NCI-H2081 treated with DMSO at 0.1 percent for 48 hours (cell line): ENCODE data around the gene TULP4.
"Not testable (repeated sequence)": the region's sequence is repeated elsewhere in the genome, so short reads cannot be mapped to it uniquely, and the experiment has no call there.

ENCODE experiments used
- DNase-seq: peaks from one replicate; lab custom pipeline; 2025; lab: John Stamatoyannopoulos, UW

The TULP4 gene

GRCh38 chr6:158470023-158470422 lies 157.8 kb downstream of the TULP4 start:
- DNase-seq = not testable (repeated sequence)

- no peak for DNase-seq
Observed at GRCh38 chr6:158471339-158471738, 159.1 kb downstream of the TULP4 start.

- DNase-seq = no peak
Observed at GRCh38 chr6:158472447-158472846, 160.2 kb downstream of the TULP4 start.

GRCh38 chr6:158474961-158475343 lies 162.7 kb downstream of the TULP4 start:
- DNase-seq = peak; percentile 39

DNA sequence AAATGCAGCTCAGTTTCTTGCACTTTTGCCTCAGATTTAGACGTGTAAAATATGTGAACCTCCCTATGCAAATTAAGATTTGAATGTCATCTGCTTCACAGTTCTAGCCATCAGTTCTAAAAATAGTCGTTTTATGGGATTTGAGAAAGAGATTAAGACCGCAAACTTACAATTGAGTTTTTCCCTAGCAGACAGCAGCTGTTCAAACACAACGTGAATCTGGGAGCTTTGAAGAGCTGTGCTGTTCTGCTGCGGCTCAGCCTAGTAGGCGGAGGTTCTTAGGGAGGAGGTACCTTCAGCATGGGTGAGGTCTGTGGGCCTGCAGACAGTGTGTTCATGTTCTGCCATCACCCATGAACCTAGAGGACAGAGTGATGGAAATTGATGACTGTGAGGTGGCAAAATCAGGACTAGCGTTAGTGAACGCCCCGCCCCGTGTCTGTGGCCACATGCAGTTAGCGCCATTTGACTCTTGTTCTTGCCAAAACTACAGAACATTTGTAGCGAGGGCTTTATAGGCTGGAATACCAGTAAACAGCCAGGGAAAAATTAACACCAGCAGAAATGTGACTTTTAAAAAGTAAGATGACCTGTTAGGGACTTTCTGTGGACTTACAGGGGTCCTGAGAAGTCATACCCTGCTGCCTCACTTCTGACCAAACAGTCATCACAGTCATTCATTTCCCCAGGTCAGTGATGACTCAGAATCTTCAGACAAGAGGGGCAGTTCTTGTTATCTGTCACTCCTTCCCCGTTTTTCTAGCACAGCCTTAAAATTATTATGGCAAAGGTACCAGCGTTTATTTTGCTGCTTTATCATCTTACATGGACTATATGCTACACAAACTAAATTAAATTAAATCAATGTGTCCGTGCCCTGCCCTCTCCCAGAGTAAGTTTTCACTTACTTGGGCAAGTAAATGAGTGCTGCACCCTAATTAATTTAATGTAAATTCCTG lies 163.4 kb downstream of the TULP4 start:
- peak; percentile 77 for DNase-seq

- DNase-seq = peak; percentile 44
Observed at GRCh38 chr6:158476389-158476788, 164.1 kb downstream of the TULP4 start.

GRCh38 chr6:158477722-158478121 lies 165.5 kb downstream of the TULP4 start:
- not testable (repeated sequence) for DNase-seq

DNA sequence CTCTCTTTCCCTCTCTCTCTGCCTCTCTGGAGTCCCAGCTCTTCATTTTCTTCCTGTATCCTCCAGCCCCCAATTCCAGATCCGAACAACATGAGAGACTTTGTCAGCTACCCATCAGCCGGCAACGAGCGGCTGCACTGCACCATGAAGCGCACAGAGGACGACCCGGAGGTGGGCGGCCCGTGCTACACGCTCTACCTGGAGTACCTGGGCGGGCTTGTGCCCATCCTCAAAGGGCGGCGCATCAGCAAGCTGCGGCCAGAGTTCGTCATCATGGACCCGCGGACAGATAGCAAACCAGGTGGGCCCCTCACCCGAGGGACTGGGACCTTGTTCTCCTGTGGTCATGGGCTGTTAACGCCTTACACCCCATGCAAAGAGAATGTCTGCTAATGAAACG lies 168.7 kb downstream of the TULP4 start:
- no peak for DNase-seq

GRCh38 chr6:158481690-158482473 lies 169.6 kb downstream of the TULP4 start:
- DNase-seq = no peak

- DNase-seq = no peak
Observed at GRCh38 chr6:158485431-158485830, 173.2 kb downstream of the TULP4 start.

DNA sequence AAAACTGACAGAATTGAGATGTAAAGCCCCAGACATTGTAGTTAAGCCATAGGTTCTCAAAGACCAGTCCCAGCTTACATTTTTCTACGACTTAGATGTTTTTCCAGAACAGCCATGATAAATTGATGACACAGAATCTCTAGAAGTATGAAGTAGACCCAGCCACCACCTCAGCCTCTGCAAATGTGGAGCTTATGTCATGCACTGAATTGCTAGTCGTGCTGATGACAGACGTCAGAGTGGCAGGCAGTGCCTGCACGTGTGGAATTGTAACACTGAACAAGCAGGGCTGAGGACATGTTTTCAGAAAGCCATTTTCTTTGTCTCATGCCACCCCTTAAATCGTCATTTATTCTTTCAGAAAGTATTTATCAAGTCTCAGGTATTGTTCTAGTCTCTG lies 175.2 kb downstream of the TULP4 start:
- DNase-seq = no peak

- no peak for DNase-seq
Observed at GRCh38 chr6:158488065-158488464, 175.8 kb downstream of the TULP4 start.

GRCh38 chr6:158489441-158489840 lies 177.2 kb downstream of the TULP4 start:
- DNase-seq = no peak

DNA sequence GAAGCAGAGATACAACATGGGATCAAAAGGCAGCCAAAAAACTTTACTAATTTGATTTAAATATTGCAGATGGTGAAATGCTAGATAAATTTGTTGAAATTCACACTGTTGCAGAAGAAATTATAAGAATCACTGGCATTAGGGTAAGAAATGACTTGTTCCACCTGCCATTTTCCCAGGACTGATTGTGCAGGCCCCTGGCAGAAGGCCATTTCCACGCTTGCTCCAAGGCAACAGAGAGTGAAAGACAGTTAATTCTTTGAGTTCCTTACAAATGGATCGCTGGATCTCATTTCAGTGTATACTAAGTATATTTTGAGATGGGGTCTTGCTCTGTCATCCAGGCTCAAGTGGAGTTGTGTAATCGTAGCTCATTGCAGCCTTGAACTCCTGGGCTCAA lies 180.6 kb downstream of the TULP4 start:
- no peak for DNase-seq

- no peak for DNase-seq
Observed at GRCh38 chr6:158496700-158497099, 184.4 kb downstream of the TULP4 start.

- DNase-seq = no peak
Observed at GRCh38 chr6:158497620-158498019, 185.4 kb downstream of the TULP4 start.

DNA sequence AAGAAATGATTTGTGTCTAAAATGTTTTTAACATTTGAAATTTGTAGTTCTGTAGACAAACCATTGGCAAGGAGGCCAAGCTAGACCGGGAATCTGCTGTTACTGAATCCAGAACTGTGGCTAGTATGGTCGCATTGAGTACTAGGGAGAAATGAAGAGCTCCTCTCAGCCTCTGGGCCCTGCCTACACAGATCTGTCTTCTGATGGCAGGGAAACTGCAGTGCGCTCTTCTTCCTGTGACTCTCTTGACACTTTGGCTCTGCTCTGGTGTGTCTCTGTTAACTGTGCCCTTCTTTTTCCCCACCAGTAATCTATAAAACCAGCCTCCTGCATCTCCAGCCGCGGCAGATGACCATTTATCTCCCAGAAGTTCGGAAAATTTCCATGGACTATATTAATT lies 186.1 kb downstream of the TULP4 start:
- DNase-seq = no peak

- no peak for DNase-seq
Observed at GRCh38 chr6:158499601-158500000, 187.3 kb downstream of the TULP4 start.

DNA sequence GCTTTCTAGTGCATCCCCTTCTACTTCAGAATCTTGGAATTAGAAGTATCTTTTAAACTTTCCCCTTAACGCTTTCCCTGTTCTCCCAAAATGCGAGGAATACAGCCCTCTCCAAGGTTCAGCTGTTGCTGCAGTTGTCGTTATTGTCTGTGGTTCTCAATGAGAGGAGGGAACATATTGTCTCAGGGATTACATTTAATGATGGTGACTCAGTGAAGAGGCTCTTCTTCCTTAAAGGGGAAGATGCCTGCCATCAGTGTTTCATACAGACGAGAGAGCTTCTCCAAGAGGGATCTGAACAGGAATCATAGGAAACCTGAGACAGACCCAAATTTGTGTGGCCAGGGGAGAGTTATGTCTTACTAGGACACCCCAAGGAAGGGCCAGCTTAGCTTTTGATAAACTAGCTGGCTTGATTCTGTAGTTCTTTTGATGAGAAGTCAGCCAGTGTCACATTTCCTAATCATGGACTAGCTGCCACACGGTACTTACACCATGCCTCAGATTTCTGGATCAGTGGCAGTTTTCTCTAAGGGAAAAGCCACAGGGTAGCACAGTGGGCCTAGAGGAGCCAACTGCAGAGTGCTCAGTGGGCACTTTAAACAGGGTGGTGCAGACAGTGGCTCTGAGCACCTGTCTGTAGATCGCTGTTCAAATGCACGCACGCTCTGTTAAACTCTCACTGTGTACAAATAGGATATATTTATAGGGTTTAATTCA lies 187.9 kb downstream of the TULP4 start:
- DNase-seq = no peak

DNA sequence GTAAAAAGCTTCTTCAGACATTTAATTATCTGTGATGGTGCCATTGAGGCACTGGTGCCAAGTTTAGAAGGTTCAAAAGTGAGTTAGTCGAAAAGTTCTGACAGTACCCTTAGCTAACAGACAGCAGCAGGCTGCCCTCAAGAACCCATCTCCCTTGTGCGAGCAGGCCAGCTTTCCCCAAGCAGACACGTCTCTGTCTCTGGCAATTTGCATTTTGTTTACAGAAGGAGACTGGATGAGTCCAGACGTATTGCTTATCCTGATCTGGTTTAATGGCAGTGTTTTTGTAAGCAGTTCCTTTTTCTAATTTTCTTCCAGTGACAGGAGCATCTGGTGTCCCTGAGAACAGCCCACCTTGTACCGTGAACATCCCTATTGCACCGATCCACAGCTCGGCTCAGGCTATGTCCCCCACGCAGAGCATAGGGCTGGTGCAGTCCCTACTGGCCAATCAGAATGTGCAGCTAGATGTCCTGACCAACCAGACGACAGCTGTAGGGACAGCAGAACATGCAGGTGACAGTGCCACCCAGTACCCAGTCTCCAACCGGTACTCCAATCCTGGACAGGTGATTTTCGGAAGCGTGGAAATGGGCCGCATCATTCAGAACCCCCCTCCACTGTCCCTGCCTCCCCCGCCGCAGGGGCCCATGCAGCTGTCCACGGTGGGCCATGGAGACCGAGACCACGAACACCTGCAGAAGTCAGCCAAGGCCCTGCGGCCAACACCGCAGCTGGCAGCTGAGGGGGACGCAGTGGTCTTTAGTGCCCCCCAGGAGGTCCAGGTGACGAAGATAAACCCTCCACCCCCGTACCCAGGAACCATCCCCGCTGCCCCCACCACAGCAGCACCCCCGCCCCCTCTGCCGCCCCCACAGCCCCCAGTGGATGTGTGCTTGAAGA lies 189.3 kb downstream of the TULP4 start:
- DNase-seq = no peak

DNA sequence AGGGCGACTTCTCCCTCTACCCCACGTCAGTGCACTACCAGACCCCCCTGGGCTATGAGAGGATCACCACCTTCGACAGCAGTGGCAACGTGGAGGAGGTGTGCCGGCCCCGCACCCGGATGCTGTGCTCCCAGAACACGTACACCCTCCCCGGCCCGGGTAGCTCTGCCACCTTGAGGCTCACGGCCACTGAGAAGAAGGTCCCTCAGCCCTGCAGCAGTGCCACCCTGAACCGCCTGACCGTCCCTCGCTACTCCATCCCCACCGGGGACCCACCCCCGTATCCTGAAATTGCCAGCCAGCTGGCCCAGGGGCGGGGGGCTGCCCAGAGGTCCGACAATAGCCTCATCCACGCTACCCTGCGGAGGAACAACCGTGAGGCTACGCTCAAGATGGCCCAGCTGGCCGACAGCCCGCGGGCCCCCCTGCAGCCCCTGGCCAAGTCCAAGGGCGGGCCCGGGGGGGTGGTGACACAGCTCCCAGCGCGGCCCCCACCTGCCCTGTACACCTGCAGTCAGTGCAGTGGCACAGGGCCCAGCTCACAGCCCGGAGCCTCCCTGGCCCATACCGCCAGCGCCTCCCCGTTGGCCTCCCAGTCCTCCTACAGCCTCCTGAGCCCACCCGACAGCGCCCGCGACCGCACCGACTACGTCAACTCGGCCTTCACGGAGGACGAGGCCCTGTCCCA lies 190.1 kb downstream of the TULP4 start:
- no peak for DNase-seq
